Prostate gland (tissue), 2 donors: ENCODE measurements around the gene GABRA5.

Experiments
- CTCF ChIP-seq, 4 experiments: fragments of 200-600 bp in 2 of 4; fragments of 450-650 bp in 2 of 4; sonication (generic) in 2 of 4; IDR thresholded peaks; 1 replicate in 3 of 4; 2 replicates in 1 of 4; pipeline ENCODE4 v1.5.1; 2016 to 2019; ENCODE audit warnings: antibody characterized with exemption in 4 of 4, mild to moderate bottlenecking in 2 of 4, moderate library complexity in 2 of 4
- POLR2A ChIP-seq: fragments of 450-650 bp; IDR thresholded peaks from one replicate; pipeline ENCODE4 v1.6.1; 2016; ENCODE audit warnings: antibody characterized with exemption, mild to moderate bottlenecking
- POLR2AphosphoS5 ChIP-seq: sonication (generic); formaldehyde crosslinking; IDR thresholded peaks from one replicate; pipeline ENCODE4 v1.6.1; 2017; ENCODE audit warnings: antibody characterized with exemption

DNA sequence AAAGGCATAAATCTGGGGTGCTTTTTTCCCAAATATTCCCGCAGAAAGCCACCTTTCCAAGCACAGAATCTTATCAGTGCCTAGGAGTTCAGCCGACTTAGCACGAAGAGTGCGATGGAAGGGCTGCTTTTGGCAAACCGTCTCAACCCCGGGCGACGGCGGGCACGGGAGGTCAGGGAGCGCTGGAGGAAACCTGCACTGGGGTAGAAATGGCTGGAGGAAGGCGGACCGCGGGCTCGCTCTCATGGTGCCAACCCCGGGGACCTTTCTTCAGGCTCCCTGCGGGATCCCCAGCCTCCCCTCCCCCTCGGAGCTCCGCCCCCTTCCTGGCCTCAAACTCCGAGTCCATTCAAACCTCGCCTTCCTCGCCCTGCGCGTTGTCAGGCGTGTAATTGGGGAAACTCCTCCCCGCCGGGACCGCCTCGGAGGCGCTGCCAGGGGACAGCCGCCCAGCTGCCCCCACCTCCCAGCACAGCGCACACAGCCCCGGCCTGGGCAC, 103.9 kb downstream of the GABRA5 start, which contains the start of gene GABRG3:
- TF ChIP-seq CTCF (IDR thresholded peaks at IDR 0.05) = no peak
- TF ChIP-seq POLR2AphosphoS5 = no peak
- no peak for TF ChIP-seq POLR2A
